Colon (tissue), 2 donors: Measurements from ENCODE around the gene KCNQ1.

ENCODE experiments used
- FAIRE-seq: peaks from 2 replicates; lab custom pipeline; 2012; peaks lifted over from hg19 to GRCh38; lab: Jason Lieb, UNC
- donor health status: control.
- donor health status: control.

Gene KCNQ1

DNA sequence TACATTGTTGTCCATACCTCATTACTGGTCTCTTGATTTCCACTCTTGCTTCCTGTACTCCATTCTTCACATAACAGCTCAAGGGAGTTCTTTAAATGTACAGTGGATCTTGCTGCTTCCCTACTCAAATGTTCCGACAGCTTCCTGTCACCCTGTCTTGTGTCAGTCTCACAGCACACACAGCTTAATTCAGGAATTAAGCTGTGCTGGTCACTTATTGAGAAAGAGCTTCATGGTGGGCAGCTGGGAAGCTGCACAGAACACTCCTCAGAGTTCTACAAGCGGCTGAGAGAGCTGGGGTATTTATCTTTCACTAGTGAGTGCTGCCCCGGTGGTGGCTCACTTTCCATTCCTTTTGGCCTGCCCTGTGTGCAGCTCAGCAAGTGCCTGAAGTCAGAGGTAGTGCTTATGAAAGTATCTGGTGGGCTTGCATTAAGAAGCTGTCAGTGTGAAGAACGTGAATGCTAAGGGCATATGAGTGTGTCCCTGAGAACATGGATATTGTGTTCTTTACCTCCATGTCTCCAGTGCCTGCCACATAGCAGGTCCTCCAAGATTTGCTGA, 206.3 kb downstream of the KCNQ1 start:
- FAIRE-seq, result no peak

DNA sequence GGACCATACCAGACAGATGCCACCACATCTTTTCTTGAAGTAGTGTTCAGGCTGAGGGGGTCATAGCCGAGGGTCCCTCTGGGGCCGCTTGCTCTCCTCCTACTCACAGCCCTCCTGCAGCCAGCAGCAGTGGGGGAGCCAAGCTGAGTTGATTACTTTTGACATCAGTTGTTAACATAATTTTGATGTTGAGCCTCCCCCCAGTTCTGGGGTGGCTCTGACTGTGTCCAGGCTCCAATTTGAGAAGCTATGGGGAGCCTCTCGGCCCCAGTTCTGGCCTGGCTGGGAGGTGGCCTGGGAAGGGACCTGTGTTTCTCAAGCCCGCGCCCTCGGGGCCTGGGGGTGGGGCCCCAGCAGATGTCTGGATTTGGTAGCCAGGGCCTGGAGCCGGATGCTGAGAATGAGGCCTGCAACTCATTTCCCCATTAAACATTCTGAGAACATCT, 207.0 kb downstream of the KCNQ1 start:
- no peak for FAIRE-seq

DNA sequence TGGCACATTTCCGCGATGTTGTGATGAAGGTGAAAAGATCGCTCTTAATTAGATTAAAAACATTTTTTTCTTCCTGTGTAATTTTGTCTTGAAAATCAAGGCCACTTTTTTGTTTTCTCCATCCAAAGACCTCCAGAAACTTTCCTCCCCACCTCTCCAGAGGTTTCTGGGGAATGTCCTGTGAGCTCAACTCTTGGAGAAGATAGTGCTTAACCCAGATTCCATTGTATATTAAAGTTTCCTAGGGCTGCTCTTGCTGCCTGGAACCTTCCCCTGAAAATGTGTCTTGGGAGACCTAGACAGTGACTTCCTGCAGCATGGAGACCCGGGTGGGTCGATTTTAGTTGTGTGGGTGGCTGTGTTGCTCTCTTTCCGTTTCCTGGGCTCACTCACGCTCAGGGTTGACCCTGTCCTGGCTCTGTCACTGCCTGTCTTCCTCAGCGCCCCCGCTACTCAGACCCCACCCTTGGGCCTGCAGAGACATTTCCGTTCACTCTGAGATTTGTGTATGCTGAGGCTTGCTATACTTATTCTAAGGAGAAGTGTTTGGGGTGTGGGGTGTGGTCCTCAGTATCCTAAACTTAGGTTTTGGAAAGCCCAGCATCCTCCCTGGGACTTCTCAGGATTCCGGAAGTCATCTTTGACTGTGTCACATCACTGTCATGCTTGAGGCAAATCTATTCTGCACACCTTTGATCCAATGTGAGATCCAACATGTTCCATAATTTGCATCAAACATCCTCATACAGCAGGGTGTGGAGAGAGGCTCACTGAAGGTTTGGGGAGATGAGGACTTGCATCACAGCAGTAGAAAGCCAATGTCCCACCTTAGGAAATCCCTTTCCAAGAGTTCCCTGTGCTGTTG, 207.8 kb downstream of the KCNQ1 start:
- FAIRE-seq, result no peak

DNA sequence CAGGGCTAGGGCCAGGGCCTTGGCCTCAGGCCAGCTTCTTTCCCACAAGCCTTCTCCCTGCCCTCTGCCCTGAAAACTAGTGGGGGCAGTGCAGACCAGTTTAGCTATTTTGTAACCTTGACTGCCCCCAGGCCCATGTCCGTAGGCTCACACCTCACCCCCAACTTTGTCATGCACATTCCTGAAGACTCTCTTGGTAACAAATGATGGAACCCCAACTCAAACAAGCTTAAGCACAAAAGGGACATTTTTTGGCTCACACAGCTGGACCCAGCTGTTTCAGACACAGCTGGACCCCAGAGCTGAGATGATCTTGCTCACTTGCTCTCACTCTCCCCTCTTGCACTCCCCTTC, 208.4 kb downstream of the KCNQ1 start:
- FAIRE-seq, result no peak

DNA sequence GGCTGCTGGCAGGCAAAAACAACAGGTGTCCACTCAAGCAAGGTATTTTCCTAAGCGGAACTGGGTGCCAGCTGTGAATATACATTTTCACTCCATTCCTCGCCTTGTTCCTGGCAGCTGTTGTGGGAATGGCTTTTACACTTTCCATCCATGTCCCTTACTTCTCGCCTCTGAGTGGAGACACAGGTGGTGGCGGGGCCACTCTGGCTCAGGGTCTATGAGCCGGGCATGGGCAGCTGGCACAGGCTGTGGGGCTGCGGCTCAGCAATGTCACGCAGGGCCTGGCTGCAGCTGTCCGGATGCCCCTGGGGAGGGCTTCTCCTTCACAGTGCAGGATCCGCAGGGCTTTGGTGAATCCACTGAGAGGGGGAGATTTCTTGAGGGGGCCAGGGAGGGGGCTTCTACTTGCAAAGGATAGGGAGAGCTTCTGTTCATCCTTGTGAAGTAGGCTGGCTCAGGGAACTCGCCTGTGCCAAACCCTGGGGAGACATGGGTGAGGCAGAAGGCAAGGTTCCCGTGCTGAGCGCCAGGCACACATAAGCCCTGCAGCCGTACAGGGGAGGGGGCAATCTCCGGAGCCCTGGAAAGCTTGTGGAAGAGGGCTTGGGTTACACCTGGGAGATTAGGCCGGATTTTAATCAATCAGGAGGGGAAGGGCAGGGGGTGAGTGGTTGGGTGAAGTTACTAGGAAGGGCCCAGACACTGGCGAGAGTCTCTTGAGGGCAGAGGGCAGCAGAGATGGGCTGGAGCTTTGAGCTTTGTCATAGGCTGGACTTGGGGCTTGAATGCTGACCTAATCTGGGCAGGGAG, 209.3 kb downstream of the KCNQ1 start:
- FAIRE-seq, result no peak

DNA sequence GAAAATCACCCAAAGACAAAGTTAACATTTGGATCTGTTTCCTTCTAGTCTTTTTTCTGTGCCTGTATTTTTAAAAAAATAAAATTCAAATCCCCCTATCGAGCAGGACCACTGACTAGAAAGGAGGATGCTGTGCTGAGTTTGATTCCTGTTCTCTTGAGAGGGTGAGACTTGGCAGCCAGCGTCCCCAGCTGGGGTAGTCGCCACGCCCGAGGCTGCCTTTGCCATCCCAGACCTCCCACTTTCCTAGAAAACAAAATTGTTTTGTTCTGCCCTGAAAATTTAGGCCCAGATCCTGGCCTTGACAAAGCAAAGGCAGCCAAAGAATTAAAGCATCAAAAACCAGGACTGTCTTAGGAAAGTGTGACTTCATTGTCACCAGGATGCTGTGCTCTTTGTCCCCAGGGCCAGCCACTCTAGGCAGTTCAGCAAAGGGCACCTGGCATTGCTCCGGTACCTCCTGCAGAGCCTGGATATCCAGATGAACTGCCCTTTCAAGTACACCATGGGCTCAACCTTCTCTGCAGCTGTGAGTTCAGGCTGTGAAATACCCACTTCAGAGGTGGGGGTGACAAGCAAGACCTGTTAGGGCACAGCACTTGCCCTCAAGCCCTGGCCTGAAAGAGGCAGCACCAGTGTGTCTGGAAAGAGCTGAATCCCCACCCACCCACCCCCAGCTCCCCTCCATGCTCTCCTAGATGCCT, 210.4 kb downstream of the KCNQ1 start:
- no peak for FAIRE-seq

DNA sequence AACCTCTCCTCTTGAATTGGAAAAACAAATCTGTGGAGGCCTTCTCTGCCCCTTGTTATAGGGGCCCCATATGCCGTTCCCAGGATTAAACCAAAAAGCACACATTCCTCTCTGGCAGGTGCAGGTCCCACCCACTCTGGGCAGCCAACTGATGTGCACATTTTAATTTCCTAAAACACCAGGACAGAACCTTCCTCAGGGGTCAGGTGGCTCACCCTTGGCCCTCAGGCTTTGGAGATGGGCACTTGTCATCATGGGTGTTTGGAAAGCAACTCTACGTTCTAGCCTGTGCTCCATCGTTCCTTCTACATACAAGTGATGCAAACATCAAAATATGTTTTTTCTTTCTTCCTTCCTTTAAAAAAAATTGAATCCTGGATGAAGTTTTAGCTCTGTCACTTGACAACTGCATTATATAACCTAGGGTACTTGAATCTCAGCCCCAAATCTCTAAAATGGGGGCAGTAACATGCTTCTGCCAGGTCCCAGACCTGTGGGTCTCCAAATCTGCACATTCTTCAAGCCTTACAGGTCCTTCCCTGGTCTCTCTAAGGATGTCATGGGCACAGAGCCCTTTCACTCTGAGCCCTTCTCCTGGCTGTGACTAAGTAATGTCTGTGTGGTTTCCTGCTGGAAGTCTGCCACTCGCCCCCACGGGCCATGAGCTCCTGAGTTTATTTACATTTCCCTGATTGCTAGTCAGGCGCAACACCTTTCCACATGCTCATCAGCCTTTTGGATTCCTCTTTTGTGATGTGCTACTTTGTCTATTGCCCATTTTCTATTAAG, 211.2 kb downstream of the KCNQ1 start:
- FAIRE-seq, result no peak

DNA sequence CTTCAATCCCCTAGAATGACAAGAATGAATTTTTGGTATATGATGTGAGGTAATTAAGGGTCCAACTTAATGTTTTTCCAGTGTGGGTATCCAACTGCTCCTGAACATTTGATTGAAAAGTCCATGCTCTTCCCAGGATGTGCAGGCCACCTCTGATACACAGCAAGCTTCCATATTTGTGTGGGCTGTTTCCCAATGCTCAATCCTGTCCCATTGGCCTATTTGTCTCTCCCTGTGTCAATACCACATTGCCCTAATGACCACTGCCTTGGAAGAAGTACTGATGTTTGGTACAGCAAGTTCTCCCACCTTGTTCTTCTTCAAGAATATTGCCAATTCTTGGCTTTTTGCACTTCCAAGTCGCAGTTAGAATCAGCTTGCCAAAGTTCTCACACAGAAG, 212.1 kb downstream of the KCNQ1 start:
- no peak for FAIRE-seq

DNA sequence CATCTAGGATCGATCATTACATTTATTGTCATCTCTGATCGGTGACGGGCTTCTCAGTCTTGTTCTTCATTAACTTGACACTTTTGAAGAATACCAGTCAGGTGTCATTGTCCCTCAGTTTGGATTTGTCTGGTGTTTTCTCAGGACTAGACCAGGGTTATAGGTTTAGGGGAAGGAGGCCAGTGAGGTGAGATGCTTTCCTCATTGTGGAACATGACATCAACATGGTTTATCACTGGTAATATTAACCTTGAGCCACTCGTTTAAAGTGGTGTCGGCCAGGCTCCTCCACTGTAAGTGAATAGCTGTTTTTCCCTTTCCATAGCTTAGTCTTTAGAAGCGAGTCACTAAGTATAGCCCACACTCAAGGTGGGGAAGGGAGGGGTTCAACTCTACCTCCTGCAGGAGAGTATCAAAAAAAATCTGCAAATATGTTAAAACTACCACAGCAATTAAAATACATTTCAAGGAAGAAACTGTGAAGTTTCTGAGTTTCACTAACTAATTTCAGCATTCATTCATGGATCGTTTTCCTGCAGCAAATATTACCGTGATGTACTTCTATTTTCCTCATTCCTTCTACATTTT, 213.0 kb downstream of the KCNQ1 start:
- no peak for FAIRE-seq

DNA sequence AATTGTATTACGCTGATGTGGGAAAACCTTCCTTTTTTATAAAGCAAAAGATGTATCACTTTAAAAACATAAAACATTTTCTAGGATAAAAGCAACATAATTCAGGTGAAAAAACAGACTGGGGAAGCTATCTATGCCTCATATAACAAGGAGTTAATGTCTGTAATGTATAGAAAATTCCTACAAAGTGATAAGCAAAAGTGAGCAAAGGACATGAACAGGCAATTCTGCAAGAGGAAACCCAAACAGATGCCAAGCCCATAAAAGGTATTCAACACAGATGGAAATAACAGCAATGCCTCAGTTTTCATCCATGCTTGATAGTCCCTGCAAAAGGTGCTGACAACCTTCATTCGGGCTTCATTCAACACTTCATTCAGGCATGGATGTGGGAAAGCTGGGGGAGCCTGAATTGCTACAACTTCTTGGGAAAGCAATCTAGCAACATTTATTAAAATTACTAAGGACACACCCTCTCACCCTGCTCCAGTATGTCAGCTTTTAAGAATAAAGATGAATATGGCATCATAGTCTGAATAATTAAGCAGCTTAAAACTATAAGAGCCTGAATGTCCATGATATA, 215.6 kb downstream of the KCNQ1 start:
- FAIRE-seq, result no peak

DNA sequence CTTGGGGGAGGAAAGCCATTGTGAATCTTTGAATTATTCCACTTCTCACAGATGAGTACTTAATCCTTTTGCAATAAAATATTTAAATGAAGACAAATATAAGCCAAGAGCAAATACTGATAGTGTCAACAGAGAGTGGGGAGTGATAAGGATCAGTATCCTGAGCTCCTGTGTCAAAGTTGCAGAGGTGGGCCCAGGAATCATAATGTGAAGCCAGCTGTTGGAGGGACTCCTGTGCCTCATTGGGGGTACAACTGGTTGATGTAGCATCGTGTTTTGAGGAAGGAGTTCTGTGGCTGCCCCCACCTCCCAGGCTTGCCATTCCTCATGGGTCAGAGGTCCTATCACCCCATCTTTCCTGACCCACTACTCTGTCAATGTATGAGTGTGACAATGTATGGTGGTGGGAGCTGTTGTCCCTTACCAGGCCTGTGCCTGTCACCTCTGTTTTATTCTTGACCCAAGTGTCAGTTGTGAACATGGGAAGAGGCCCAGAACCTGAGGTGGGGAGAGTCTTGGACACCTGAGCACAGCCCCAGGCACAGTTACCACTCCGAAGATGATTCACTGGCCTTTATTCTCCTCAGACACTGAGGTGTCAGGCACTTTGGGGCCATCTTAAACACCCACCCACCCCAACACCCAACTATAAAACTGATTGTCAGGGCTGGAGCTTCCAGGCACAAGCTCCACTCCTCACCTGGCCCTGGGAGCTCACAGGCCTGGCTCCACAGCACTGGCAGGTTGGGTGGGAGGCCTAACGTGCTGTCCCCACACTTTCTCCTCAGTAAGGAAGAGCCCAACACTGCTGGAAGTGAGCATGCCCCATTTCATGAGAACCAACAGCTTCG, 216.6 kb downstream of the KCNQ1 start:
- no peak for FAIRE-seq

DNA sequence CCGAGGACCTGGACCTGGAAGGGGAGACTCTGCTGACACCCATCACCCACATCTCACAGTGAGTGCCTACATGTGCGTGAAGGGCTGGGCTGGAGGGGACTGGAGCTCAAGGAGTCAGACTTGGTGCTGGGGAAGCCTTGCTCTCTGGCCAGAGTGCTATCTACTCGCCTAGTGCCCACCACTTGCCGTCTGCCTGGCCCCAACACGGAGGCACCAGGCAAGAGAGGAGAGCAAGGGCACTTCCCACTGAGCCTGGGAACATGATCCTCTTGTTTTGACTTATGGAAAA, 217.2 kb downstream of the KCNQ1 start:
- FAIRE-seq, result no peak

DNA sequence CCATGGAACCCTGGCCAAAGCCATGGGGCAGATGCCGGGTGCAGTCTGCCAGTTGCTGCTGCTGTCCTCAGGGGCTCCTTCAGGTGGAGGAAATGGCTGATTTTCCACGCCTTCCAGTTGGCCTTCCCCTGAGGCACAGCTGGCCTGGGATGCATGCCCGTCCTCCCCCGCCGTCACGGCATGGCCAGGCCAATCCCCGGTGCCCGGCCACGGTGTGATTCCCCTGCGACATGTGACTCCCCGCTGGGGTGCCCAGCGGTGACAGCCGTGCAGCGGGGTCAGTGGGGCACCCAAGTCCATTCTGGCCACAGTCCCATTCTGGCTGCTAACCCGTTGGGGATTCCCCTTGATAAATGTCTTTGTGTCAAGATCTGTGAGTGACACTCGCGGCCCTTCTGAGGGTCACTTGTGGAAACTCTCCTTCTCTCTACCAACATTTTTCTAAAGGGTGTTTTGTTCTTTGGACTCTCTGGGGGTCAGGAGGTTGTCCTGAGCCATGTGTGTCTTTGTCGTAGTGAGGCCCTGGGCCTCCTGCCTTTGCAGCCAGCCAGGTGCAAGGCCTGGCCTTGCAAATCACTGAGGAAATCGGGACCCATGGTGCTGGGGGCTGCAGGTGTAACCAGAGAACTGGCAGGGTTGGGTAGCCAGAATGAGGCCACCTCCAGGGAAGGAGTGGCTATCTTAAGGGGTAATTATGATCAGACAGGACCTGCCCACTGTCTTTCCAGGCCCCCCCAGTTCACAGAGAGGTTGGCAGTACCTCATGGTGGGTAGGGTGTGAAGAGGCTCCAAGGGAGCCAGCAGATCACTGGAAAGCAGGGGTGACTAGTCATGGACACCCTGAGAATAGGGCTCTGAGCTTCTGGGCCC, 217.9 kb downstream of the KCNQ1 start:
- no peak for FAIRE-seq

DNA sequence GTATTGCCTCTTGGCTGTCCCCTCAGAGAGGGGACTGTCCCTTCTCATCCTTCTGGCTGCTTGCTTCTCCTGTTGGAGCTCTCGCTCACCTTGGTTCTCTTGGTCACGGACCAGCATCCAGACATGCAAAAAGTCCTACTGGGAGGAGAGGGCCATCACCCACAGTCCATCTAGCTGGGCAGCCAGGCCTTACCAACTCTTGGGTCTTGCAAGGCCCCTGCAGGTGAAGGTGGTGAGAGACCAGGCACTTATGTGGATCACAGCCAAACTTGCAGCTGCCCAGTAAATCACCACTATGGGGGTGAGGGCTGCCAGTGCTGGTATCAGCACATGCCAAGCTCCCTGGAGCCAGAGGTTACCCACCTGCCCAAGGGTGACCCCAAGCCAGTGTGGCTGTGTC, 218.7 kb downstream of the KCNQ1 start:
- no peak for FAIRE-seq

DNA sequence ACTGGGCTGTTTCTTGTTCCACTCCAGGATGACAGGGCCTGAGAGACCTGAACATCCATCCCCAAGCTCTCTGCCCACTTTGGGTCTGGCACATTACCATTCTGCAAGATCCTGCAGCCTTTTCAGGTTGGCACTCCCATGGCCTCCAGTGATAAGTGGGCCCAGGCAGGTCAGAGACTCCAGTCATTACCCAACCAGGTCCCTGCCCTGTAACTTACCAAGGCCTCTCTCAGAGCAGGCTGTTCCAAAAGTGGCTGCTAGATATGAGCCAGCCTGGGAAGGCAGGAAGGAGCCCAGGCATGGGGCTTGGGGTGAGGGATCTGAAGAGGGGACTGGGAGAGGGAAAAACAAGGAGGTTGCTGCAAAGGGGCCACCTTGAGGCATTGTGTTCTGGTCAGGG, 219.1 kb downstream of the KCNQ1 start:
- no peak for FAIRE-seq

DNA sequence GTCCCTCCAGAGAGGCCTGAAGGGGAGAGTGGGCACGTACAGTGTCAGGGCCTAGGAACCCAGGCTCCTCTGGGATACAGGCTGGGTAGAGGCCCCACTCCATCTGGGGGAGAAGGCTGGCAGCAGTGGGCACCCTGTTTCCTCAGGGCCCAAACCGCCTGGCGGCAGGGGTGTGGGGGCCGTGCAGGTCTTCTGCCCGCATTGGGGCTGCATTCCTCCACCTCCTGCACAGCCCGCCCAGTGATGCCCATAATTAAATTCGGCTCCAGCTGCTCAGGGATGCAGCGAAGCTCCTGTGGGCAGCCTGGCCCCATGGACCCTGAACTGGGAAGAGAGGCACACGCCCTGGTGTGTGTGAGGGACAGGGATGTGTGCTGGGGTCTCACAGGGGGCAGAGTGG, 219.6 kb downstream of the KCNQ1 start:
- no peak for FAIRE-seq

DNA sequence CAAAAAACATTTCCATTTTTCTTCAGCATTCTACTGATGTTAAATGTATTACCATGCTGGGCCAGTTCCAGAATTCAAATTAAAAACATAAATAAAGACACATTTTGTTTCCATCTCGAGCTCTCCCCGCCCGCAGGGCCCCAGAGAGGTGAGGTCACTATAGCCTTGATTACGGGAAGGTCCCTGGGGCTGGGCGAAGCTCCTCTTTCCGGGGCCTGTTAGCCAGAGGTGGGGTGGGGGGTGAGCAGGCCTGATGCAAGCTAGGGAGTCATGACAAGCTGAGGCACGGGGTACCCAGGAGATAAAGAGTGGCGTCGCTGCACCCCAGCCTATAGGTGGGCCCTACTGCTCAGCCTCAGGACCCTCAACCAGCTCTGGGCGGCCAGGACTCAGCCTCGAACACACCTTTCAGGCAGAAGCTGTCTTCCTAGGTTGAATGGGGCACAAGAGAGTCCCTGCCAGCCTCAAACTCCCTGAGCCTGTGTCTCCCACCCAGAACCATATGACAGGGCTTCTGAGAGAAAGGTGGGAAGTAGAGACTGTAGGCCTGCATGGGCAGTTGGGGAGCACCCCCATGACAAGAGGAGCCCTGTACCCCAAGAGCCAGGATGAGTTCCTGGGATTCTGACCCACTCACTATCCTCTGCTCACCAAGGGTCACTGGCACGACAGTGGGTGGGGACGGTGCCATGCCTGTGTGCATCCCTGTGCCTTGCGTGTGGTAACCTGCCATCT, 220.2 kb downstream of the KCNQ1 start:
- no peak for FAIRE-seq
